HEK293 (cell line): Measurements from ENCODE around the gene CFAP221.
A peak's percentile ranks its signal among the peaks of the same experiment; 100 is the strongest.

Experiments used
- CTCF ChIA-PET: fragments of 350-600 bp; formaldehyde crosslinking; extraction: SDS; loops from one replicate; lab custom pipeline; 2021; ENCODE audit warnings: antibody characterized with exemption; lab: Yijun Ruan, JAX
- POLR2A ChIA-PET: fragments of 300-600 bp; formaldehyde crosslinking; extraction: SDS; loops from one replicate; lab custom pipeline; 2020; ENCODE audit warnings: antibody characterized with exemption, inconsistent platforms; lab: Yijun Ruan, JAX
- H3K27ac ChIP-seq: fragments of 200-500 bp; sonication (Bioruptor generic); 2 replicates; pipeline ENCODE4 v1.5.1; 2014; ENCODE audit warnings: low read depth, low read length, control low read depth, inconsistent platforms; ENCODE audit errors: extremely low read depth
- H3K36me3 ChIP-seq, 2 experiments: fragments of 200-500 bp in 1 of 2; sonication (Bioruptor generic) in 1 of 2; 1 replicate in 1 of 2; 2 replicates in 1 of 2; pipeline ENCODE4 v1.5.1; 2014 to 2017; ENCODE audit warnings: inconsistent platforms in 2 of 2, low read length in 2 of 2; ENCODE audit not compliant: control insufficient read depth in 2 of 2, insufficient read depth in 1 of 2
- H3K4me1 ChIP-seq: fragments of 200-500 bp; sonication (Bioruptor generic); 2 replicates; pipeline ENCODE4 v1.5.1; 2014; ENCODE audit warnings: mild to moderate bottlenecking, low read length, inconsistent platforms; ENCODE audit not compliant: control insufficient read depth, insufficient read depth
- H3K4me3 ChIP-seq: 2 replicates; pipeline ENCODE4 v1.5.1; 2011; ENCODE audit warnings: low read depth, mild to moderate bottlenecking, control low read depth, low read length, moderate library complexity
- H3K9me3 ChIP-seq: fragments of 200-500 bp; sonication (Bioruptor generic); 2 replicates; pipeline ENCODE4 v1.5.1; 2014; ENCODE audit warnings: low read depth, low read length, inconsistent platforms; ENCODE audit not compliant: control insufficient read depth, insufficient read depth
- GLIS1 ChIP-seq: fragments of 450-650 bp; formaldehyde crosslinking; IDR thresholded peaks from 2 replicates; pipeline ENCODE4 v1.5.1; 2016; ENCODE audit warnings: missing biosample characterization, missing genetic modification characterization
- OVOL3 ChIP-seq: fragments of 450-650 bp; formaldehyde crosslinking; IDR thresholded peaks from 2 replicates; pipeline ENCODE4 v1.5.1; 2016; ENCODE audit warnings: missing biosample characterization, missing genetic modification characterization
- PRDM1 ChIP-seq: fragments of 450-650 bp; formaldehyde crosslinking; IDR thresholded peaks from 2 replicates; pipeline ENCODE4; 2016; ENCODE audit warnings: missing biosample characterization, missing genetic modification characterization
- TCF7L2 ChIP-seq: IDR thresholded peaks from 2 replicates; pipeline ENCODE4 v1.6.1; 2011; ENCODE audit warnings: low read depth, mild to moderate bottlenecking, inconsistent platforms, low read length, moderate library complexity, borderline replicate concordance
- TRIM28 ChIP-seq: IDR thresholded peaks from 2 replicates; pipeline ENCODE4 v1.6.1; 2011; ENCODE audit warnings: low read length, control low read depth, borderline replicate concordance
- ZFHX2 ChIP-seq: fragments of 450-650 bp; formaldehyde crosslinking; conservative IDR thresholded peaks from 2 replicates; pipeline ENCODE4 v1.5.1; 2016; ENCODE audit warnings: missing biosample characterization, missing genetic modification characterization
- ZIC2 ChIP-seq: fragments of 450-650 bp; formaldehyde crosslinking; IDR thresholded peaks from 2 replicates; pipeline ENCODE4 v1.5.1; 2016; ENCODE audit warnings: missing biosample characterization, missing genetic modification characterization
- ZNF121 ChIP-seq: fragments of 450-650 bp; formaldehyde crosslinking; IDR thresholded peaks from 2 replicates; pipeline ENCODE4 v1.5.1; 2016; ENCODE audit warnings: missing biosample characterization, missing genetic modification characterization
- ZNF155 ChIP-seq: fragments of 450-650 bp; formaldehyde crosslinking; IDR thresholded peaks from 2 replicates; pipeline ENCODE4 v1.5.1; 2016; ENCODE audit warnings: missing biosample characterization, missing genetic modification characterization
- ZNF16 ChIP-seq: fragments of 450-650 bp; formaldehyde crosslinking; IDR thresholded peaks from 2 replicates; pipeline ENCODE4 v1.5.1; 2016; ENCODE audit warnings: low read depth, missing biosample characterization, missing genetic modification characterization
- ZNF174 ChIP-seq: fragments of 450-650 bp; formaldehyde crosslinking; IDR thresholded peaks from 2 replicates; pipeline ENCODE4 v1.5.0; 2017; ENCODE audit warnings: missing biosample characterization, mild to moderate bottlenecking, missing genetic modification characterization
- ZNF37A ChIP-seq: fragments of 450-650 bp; IDR thresholded peaks from 2 replicates; pipeline ENCODE4 v1.5.1; 2018; ENCODE audit warnings: missing biosample characterization, missing genetic modification characterization
- ZNF391 ChIP-seq: fragments of 450-650 bp; formaldehyde crosslinking; IDR thresholded peaks from 2 replicates; pipeline ENCODE4 v1.5.1; 2016; ENCODE audit warnings: low read depth, missing biosample characterization, missing genetic modification characterization, borderline replicate concordance
- ZNF549 ChIP-seq: fragments of 450-650 bp; IDR thresholded peaks from 2 replicates; pipeline ENCODE4 v1.5.1; 2018; ENCODE audit warnings: missing biosample characterization, missing genetic modification characterization, mild to moderate bottlenecking, inconsistent platforms, moderate library complexity
- ZNF610 ChIP-seq: fragments of 450-650 bp; formaldehyde crosslinking; IDR thresholded peaks from 2 replicates; pipeline ENCODE4 v1.5.1; 2016; ENCODE audit warnings: missing biosample characterization, missing genetic modification characterization, borderline replicate concordance
- ZNF626 ChIP-seq: fragments of 450-650 bp; sonication (Bioruptor Pico); formaldehyde crosslinking; IDR thresholded peaks from 2 replicates; pipeline ENCODE4 v1.5.1; 2018; ENCODE audit warnings: missing biosample characterization, missing genetic modification characterization, inconsistent platforms
- ZNF654 ChIP-seq: fragments of 450-650 bp; formaldehyde crosslinking; IDR thresholded peaks from 2 replicates; pipeline ENCODE4 v1.5.1; 2016; ENCODE audit warnings: low read depth, missing biosample characterization, missing genetic modification characterization
- ZNF664 ChIP-seq: fragments of 450-650 bp; formaldehyde crosslinking; IDR thresholded peaks from 2 replicates; pipeline ENCODE4 v1.5.1; 2016; ENCODE audit warnings: missing biosample characterization, missing genetic modification characterization
- ZNF830 ChIP-seq: fragments of 450-650 bp; IDR thresholded peaks from 2 replicates; pipeline ENCODE4 v1.5.0; 2018; ENCODE audit warnings: missing biosample characterization, missing genetic modification characterization, low read depth, mild to moderate bottlenecking, moderate library complexity
- TF ChIP-seq, protein P1 (sequence below): fragments of 450-650 bp; formaldehyde crosslinking; IDR thresholded peaks from 2 replicates; pipeline ENCODE4 v1.5.1; 2016; ENCODE audit warnings: missing biosample characterization, missing genetic modification characterization

CFAP221 gene

GRCh38 chr2:119638246-119638645 lies 94.0 kb downstream of the CFAP221 start (continued):
- TF ChIP-seq ZNF174 (tag by site-specific recombination), result no peak
- TF ChIP-seq PRDM1, result no peak
- TF ChIP-seq ZNF654, result no peak

DNA sequence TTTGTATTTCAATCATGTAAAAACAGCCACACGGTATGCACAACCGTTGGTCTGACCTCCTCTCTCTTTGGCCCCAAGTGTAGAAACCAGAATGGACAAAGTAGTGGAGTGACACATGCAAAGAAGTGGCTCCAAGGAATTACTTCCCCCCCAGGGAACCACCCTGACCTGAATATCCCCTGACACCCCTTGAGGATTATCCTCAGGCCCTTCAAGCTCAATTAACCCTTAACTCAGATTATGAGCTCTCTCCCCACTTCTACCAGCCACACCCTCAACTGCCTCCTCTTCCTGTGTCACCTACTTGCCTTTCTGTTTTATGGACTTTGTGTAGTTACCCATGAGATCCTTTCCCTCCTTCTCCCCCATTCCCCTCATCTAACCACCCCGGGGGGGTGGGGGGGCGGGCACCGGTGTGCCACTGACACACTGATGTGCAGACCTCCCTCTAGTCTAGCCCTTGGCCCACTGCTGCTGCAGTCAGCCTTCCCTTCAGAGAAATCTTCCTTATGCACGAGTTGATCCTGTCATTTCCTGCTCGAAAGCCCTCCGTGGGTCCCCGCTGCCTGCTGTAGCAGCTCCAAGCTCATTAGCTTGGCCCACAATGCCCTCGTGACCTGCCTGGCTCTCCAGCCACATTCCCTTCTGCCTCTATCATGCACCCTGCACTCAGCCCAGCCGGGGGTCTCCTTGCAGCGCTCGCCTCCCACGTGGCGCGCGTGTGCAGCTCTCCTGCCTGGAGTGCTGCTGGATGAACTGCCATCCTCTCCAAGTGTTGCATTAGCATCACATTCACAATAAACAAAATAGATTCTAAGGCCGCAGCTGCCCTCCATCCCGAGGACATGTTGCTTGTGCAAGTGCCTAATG lies 94.7 kb downstream of the CFAP221 start:
- Histone ChIP-seq H3K4me3 (no peak overlapping the region), H3K36me3 (no peaks in the 10 kb centered on the region), H3K9me3 (no peaks in the 10 kb centered on the region), H3K4me1 (no peaks in the 10 kb centered on the region), H3K27ac (no peak overlapping the region)
- ChIA-PET CTCF (interaction anchor here (1.2 to 5.0 kb wide), 2 partner anchors 22 to 24 kb away, joined by 3 to 39 read pairs; no protein-coding TSS in a partner anchor), POLR2A (no interaction called here)
- no peak for TF ChIP-seq ZNF37A (tag by site-specific recombination)
- peak; percentile 29; the same call in 1 of the 2 replicates for TF ChIP-seq GLIS1 (tag by site-specific recombination)
- TF ChIP-seq ZIC2 (tag by site-specific recombination), result peak; percentile 91

GRCh38 chr2:119641562-119642258 lies 97.5 kb downstream of the CFAP221 start:
- Histone ChIP-seq H3K4me1 (no peaks in the 10 kb centered on the region), H3K9me3 (no peaks in the 10 kb centered on the region), H3K27ac (no peak overlapping the region), H3K4me3 (no peak overlapping the region), H3K36me3 (no peaks in the 10 kb centered on the region)
- ChIA-PET CTCF (interaction anchor here (0.6 to 5.0 kb wide), 32 partner anchors 9 to 1039 kb away, joined by 3 to 39 read pairs (median 4); partner anchors contain the start of gene PTPN4), POLR2A (no interaction called here)
- no peak for TF ChIP-seq ZNF549
- TF ChIP-seq ZNF610 (tag by site-specific recombination), result no peak
- TF ChIP-seq, protein P1, sequence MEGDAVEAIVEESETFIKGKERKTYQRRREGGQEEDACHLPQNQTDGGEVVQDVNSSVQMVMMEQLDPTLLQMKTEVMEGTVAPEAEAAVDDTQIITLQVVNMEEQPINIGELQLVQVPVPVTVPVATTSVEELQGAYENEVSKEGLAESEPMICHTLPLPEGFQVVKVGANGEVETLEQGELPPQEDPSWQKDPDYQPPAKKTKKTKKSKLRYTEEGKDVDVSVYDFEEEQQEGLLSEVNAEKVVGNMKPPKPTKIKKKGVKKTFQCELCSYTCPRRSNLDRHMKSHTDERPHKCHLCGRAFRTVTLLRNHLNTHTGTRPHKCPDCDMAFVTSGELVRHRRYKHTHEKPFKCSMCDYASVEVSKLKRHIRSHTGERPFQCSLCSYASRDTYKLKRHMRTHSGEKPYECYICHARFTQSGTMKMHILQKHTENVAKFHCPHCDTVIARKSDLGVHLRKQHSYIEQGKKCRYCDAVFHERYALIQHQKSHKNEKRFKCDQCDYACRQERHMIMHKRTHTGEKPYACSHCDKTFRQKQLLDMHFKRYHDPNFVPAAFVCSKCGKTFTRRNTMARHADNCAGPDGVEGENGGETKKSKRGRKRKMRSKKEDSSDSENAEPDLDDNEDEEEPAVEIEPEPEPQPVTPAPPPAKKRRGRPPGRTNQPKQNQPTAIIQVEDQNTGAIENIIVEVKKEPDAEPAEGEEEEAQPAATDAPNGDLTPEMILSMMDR, result peak; percentile 91
- TF ChIP-seq TCF7L2, result no peak
- no peak for TF ChIP-seq ZNF121 (tag by site-specific recombination)
- TF ChIP-seq ZNF155 (tag by site-specific recombination), result no peak
- no peak for TF ChIP-seq ZNF626 (tag by site-specific recombination)
- TF ChIP-seq TRIM28, result 0 out of 2 replicates have a peak, but pooled peaks have one; percentile 29
- TF ChIP-seq ZNF16 (tag by site-specific recombination), result no peak
- TF ChIP-seq ZNF654, result peak; percentile 75
- no peak for TF ChIP-seq OVOL3 (tag by site-specific recombination)
- peak; percentile 53 for TF ChIP-seq ZFHX2 (tag by site-specific recombination)

GRCh38 chr2:119644186-119644585 lies 99.9 kb downstream of the CFAP221 start:
- Histone ChIP-seq H3K27ac (no peak overlapping the region), H3K4me1 (no peaks in the 10 kb centered on the region), H3K36me3 (no peaks in the 10 kb centered on the region), H3K4me3 (no peak overlapping the region), H3K9me3 (no peaks in the 10 kb centered on the region)
- TF ChIP-seq ZNF664, result no peak
- TF ChIP-seq ZNF391 (tag by site-specific recombination), result no peak
- no peak for TF ChIP-seq ZNF830
- ChIA-PET POLR2A (no interaction called here), CTCF (interaction anchor here (0.7 kb wide), 1 partner anchor 106 kb away, joined by 4 read pairs; no protein-coding TSS in a partner anchor)
